ENCODE measurements around the gene VPS35L. TPM values are rescaled to one million over a fixed set of nuclear protein-coding genes. Genes with fewer than 3 reads are reported as not detected.

Gene VPS35L
- total RNA-seq, 1 donor from 2014 or later, result 62.8 TPM

GRCh38 chr16:19698480-19699465, 143.3 kb downstream of the VPS35L start:
- Histone ChIP-seq H3K4me3 (ENCODE audit: low read depth, low read length) (no peak overlapping the region), H3K36me3 (ENCODE audit: control insufficient read depth, insufficient read depth, low read length) (peaks cover 4% of the 10 kb centered on the region), H3K27me3 (ENCODE audit: control insufficient read depth, insufficient read depth, low read length) (no peaks in the 10 kb centered on the region)
- no peak for DNase-seq (ENCODE audit: low read depth)
- TF ChIP-seq CTCF (IDR thresholded peaks at IDR 0.05; ENCODE audit: insufficient read depth, low read length, poor library complexity, severe bottlenecking), result no peak

- peaks cover 4% of the 10 kb centered on the region for H3K36me3 ChIP-seq (ENCODE audit: control insufficient read depth, insufficient read depth, low read length)
- no peaks in the 10 kb centered on the region for H3K27me3 ChIP-seq (ENCODE audit: control insufficient read depth, insufficient read depth, low read length)
- no peak for DNase-seq (ENCODE audit: low read depth)
- TF ChIP-seq CTCF (IDR thresholded peaks at IDR 0.05; ENCODE audit: insufficient read depth, low read length, poor library complexity, severe bottlenecking), result no peak
- H3K4me3 ChIP-seq (ENCODE audit: low read depth, low read length), result no peak overlapping the region
Observed at GRCh38 chr16:19699472-19699871, 144.0 kb downstream of the VPS35L start.

DNA sequence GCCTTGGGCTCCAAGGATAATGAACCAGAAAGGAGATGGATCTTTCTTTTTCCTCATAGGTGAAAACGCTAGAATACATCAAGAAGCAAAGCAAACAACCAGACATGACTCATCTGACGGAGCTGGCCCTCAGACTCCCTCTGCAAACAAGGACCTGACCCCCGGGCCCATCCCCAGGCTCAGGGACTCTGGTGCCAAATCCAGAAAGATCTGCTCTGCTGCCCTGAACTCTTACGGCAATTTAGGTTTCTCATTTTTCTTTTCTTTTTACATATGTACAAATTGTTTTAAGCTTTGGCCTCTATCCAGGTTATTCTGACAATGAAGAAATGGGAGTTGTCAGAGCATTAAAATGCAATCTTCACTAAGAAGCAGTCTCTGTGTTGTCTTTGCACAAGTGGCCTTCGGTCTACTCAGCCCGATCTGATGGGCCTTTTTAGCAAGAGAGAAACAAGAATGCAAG, 144.8 kb downstream of the VPS35L start:
- TF ChIP-seq CTCF (IDR thresholded peaks at IDR 0.05; ENCODE audit: insufficient read depth, low read length, poor library complexity, severe bottlenecking), result no peak
- no peaks in the 10 kb centered on the region for H3K27me3 ChIP-seq (ENCODE audit: control insufficient read depth, insufficient read depth, low read length)
- H3K36me3 ChIP-seq (ENCODE audit: control insufficient read depth, insufficient read depth, low read length), result peaks cover 7% of the 10 kb centered on the region
- DNase-seq (ENCODE audit: low read depth), result peak; percentile 69
- H3K4me3 ChIP-seq (ENCODE audit: low read depth, low read length), result no peak overlapping the region

DNA sequence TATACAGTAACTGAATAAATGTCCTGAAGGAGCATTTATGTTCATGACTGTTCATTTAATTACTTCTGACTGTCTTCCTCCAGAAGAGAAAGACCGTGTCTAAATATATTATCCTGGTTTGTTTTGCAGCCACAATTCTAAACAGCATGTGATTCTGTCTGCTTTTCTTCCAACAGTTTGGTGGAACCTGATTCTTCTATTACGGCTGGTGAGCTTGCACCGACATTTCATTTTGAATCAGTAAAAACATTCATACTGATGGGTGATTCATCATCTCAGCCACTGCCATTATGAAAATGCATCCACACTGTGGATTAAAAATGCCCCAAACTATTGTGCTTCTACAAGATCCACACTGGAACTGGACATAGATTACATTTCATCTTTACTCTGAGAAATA, 145.6 kb downstream of the VPS35L start:
- no peak for DNase-seq (ENCODE audit: low read depth)
- Histone ChIP-seq H3K27me3 (ENCODE audit: control insufficient read depth, insufficient read depth, low read length) (no peaks in the 10 kb centered on the region), H3K36me3 (ENCODE audit: control insufficient read depth, insufficient read depth, low read length) (peaks cover 7% of the 10 kb centered on the region), H3K4me3 (ENCODE audit: low read depth, low read length) (no peak overlapping the region)
- TF ChIP-seq CTCF (IDR thresholded peaks at IDR 0.05; ENCODE audit: insufficient read depth, low read length, poor library complexity, severe bottlenecking), result no peak

DNA sequence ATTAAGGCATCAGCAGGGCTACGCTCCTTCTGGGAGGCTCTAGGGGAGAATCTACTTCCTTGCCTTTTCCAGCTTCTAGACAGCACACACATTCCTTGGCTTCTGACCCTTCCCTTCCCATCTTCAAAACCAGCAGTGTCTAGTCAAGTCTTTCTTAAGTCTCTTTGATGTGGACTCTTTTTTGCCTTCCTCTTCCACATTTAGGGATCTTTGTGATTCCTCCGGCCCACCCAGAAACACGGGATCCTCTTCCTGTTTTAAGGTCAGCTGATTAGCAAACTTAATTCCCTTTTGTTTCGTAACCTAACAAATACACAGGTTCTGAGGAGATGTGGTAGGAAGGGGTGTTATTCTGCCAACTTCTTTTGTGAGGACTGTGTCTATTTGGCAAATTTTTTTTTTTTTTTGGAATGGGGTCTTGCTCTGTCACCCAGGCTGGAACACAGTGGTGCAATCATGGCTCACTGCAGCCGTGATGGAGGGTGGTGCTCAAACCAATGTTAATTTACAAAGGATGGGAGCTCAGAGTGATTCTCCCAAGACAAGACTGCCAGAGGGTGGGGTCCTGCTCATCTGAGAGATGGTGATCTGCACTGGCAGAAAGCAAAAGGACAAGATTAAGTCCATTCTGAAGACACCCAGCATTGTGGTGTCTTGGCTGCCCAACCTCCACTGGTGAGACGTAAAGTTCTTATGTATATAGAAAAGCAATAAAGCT, 147.8 kb downstream of the VPS35L start:
- DNase-seq (ENCODE audit: low read depth), result no peak
- Histone ChIP-seq H3K4me3 (ENCODE audit: low read depth, low read length) (no peak overlapping the region), H3K27me3 (ENCODE audit: control insufficient read depth, insufficient read depth, low read length) (no peaks in the 10 kb centered on the region), H3K36me3 (ENCODE audit: control insufficient read depth, insufficient read depth, low read length) (peaks cover 5% of the 10 kb centered on the region)
- no peak for TF ChIP-seq CTCF (IDR thresholded peaks at IDR 0.05; ENCODE audit: insufficient read depth, low read length, poor library complexity, severe bottlenecking)

Data from kidney epithelial cell (primary cell).